WERI-Rb-1 (cell line): Measurements from ENCODE around the gene PDZD8.

ENCODE experiments used
- DNase-seq: peaks from one replicate; pipeline ENCODE4 v3.0.0-alpha.2; 2020
- H3K27ac ChIP-seq: fragments of 250-450 bp; sonication (Bioruptor Pico); 2 replicates; pipeline ENCODE4 v1.5.1; 2020; ENCODE audit warnings: mild to moderate bottlenecking, moderate library complexity
- H3K27me3 ChIP-seq: fragments of 250-450 bp; sonication (Bioruptor Pico); 2 replicates; pipeline ENCODE4 v1.5.1; 2021; ENCODE audit warnings: mild to moderate bottlenecking, low read depth, moderate library complexity; ENCODE audit not compliant: insufficient read depth, severe bottlenecking
- H3K36me3 ChIP-seq: fragments of 250-450 bp; sonication (Bioruptor Pico); 2 replicates; pipeline ENCODE4 v1.5.1; 2020; ENCODE audit warnings: mild to moderate bottlenecking, moderate library complexity
- H3K4me3 ChIP-seq: 2 replicates; pipeline ENCODE4 v1.5.1; 2011; ENCODE audit warnings: low read depth, mild to moderate bottlenecking, control low read depth, low read length
- H3K9me3 ChIP-seq: fragments of 250-450 bp; sonication (Bioruptor Pico); 2 replicates; pipeline ENCODE4 v1.5.1; 2021; ENCODE audit warnings: mild to moderate bottlenecking, moderate library complexity; ENCODE audit not compliant: severe bottlenecking
- CTCF ChIP-seq: IDR thresholded peaks from 2 replicates; pipeline ENCODE4 v1.5.1; 2011; ENCODE audit warnings: low read depth, mild to moderate bottlenecking, control low read depth, inconsistent platforms, low read length

Gene PDZD8

GRCh38 chr10:117410557-117410956, 35.3 kb upstream of the PDZD8 start:
- no peak overlapping the region for H3K4me3 ChIP-seq
- no peaks in the 10 kb centered on the region for H3K36me3 ChIP-seq
- H3K27ac ChIP-seq, result no peak overlapping the region
- TF ChIP-seq CTCF, result no peak
- DNase-seq, result no peak
- no peaks in the 10 kb centered on the region for H3K27me3 ChIP-seq
- no peaks in the 10 kb centered on the region for H3K9me3 ChIP-seq

- DNase-seq, result no peak
- H3K36me3 ChIP-seq, result no peaks in the 10 kb centered on the region
- H3K9me3 ChIP-seq, result no peaks in the 10 kb centered on the region
- no peak overlapping the region for H3K27ac ChIP-seq
- no peaks in the 10 kb centered on the region for H3K27me3 ChIP-seq
- H3K4me3 ChIP-seq, result no peak overlapping the region
- no peak for TF ChIP-seq CTCF
Observed at GRCh38 chr10:117409549-117410305, 34.5 kb upstream of the PDZD8 start.

- Histone ChIP-seq H3K27me3 (no peaks in the 10 kb centered on the region), H3K4me3 (no peak overlapping the region), H3K36me3 (no peaks in the 10 kb centered on the region), H3K27ac (no peak overlapping the region), H3K9me3 (no peaks in the 10 kb centered on the region)
- no peak for TF ChIP-seq CTCF
- DNase-seq, result no peak
Observed at GRCh38 chr10:117408436-117409384, 33.5 kb upstream of the PDZD8 start.

GRCh38 chr10:117405730-117406129, 30.5 kb upstream of the PDZD8 start:
- Histone ChIP-seq H3K27me3 (no peaks in the 10 kb centered on the region), H3K36me3 (no peaks in the 10 kb centered on the region), H3K27ac (no peak overlapping the region), H3K9me3 (no peaks in the 10 kb centered on the region), H3K4me3 (no peak overlapping the region)
- no peak for DNase-seq
- TF ChIP-seq CTCF, result no peak

- H3K36me3 ChIP-seq, result no peaks in the 10 kb centered on the region
- DNase-seq, result no peak
- H3K4me3 ChIP-seq, result no peak overlapping the region
- no peaks in the 10 kb centered on the region for H3K27me3 ChIP-seq
- H3K9me3 ChIP-seq, result no peaks in the 10 kb centered on the region
- no peak for TF ChIP-seq CTCF
- no peak overlapping the region for H3K27ac ChIP-seq
Observed at GRCh38 chr10:117400329-117400728, 25.1 kb upstream of the PDZD8 start.
